GM21423 (cell line): ENCODE data around the gene JAK1.
"Not testable (repeated sequence)": the region's sequence is repeated elsewhere in the genome, so short reads cannot be mapped to it uniquely, and the experiment has no call there.

Source experiments
- ATAC-seq: cut with Tn5 transposase; IDR thresholded peaks from one replicate; pipeline ENCODE4 v1.9.1; 2021; ENCODE audit warnings: mild to moderate bottlenecking, moderate library complexity; ENCODE audit not compliant: unreplicated experiment

Gene JAK1

GRCh38 chr1:64950284-64950809 is 16.0 kb downstream of the JAK1 start:
- no peak for ATAC-seq

DNA sequence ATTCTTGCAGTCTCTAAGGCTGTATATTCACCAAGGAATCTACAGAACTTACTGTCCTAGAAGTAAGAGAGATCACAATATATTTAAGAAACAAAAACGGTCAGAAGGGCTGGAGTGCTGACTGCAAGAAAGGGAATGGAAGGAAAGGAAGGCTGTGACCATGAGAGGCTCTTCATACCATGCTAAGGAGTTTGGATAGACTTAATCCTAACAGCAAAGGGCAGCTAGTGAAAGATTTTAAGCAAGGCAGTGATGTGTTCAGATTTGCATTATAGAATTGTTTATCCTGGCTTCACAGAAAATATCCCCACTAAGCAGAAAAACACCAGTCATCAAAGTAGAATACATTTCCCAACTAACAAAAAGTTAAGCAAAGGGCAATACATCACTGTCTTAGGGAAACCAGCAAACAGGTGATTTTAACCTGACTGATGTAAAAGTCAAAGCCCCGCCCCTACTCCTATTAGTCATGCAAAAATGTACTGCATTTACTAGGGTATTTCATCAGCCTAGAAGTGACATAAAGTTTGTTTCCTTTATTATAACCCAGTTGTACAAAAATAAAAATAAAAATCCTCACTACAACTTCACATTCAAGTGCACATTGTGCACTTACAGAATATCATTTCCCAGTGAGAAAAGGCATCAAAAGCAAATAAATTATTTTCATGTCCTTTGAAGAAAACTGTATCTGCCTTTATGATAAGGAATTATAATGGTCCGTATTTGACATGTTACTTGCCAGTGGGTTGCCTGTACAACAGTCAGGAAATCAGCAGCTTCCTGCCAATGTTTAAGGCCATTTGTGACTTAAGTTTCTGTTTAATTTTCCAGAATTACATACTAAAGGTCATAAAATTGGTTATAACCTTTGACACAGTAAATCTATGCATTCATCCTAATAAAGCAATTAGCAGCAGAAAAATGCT is 17.2 kb downstream of the JAK1 start:
- ATAC-seq: no peak

DNA sequence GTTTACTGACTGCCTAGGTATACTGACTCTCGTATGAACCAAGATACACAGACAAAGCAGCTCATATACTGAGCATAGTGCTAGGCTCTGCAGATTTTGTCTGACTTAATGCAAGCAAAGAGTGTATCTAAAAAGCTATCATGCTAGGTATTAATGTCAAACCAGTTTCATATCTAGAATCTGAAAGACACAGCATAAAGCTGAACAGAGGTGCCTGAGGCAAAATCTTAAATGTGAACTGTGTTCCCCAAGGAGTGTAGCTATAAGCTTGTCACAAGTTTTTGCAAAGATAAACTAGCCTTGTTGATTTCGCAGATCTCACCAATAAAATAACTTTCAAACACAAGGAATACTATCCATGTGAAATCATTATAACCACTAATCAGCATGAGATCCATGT is 18.1 kb downstream of the JAK1 start:
- ATAC-seq: no peak

- ATAC-seq: no peak
Observed at GRCh38 chr1:64946916-64947315, 19.4 kb downstream of the JAK1 start.

- no peak for ATAC-seq
Observed at GRCh38 chr1:64944913-64945312, 21.4 kb downstream of the JAK1 start.

GRCh38 chr1:64942675-64943074 is 23.7 kb downstream of the JAK1 start:
- ATAC-seq: no peak

GRCh38 chr1:64942118-64942517 is 24.2 kb downstream of the JAK1 start:
- no peak for ATAC-seq

- no peak for ATAC-seq
Observed at GRCh38 chr1:64941461-64942117, 24.8 kb downstream of the JAK1 start.

DNA sequence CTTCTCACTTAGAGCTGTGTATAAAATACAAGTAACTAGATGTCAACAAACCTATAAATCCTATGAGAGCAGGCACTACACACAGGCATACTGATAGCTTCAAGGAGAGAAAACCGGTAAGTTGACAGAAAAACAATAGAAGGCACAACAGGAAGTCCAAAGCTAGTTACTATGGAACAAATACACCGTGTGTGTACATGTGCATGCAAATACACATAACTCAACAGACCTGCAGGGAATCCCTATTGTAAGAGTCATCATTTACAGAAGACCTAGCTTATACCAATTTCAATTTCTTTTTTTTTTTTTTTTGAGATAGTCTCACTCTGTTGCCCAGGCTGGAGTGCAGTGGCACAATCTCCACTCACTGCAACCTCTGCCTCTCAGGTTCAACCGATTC is 26.3 kb downstream of the JAK1 start:
- ATAC-seq: no peak

DNA sequence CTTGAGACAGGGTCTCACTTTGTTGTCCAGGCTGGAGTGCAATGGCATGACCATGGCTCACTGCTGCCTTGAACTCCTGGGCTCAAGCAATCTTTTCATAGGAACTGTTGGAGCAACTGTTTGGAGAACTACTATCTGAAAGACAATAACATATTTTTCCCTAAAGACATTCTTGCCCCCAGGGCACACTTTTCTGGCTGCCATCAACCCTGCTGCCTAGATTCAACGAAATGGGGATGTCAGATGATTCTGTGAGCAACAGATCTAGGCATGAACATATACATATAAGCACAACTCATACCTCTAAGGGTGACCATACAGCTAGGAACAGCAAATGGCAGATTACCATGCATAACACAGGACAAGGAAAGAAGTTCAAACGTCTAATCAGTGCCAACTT is 27.4 kb downstream of the JAK1 start:
- no peak for ATAC-seq

GRCh38 chr1:64936956-64937355 is 29.4 kb downstream of the JAK1 start:
- no peak for ATAC-seq

DNA sequence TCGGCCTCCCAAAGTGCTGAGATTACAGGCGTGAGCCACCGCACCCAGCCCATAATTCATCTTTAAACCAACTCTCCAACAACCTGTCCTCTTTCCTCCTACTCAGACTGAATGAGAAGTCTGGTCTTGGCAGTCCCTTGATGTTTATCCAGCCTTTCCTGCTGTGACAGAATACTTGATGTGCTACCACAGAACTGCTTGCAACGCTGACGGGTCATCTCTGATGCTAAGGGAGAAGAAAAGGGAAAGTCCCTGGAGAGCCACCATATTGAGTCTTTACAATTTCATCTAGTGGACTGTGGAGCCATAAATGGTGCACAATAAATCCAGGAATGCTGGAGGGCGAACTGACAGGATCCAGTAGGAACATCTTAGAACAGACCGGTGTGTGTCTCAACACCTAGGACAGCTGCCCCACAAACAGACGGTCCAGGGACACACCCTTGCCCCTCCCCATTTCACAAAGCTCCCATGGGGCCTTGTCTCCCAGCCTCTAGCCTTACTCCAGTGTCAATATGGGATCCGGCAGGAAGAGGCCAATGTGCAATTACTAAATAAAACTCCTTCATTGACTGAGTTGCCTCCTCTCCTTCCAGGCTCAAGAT is 30.7 kb downstream of the JAK1 start:
- ATAC-seq: no peak

GRCh38 chr1:64934878-64935275 is 31.5 kb downstream of the JAK1 start:
- ATAC-seq: no peak

- no peak for ATAC-seq
Observed at GRCh38 chr1:64934115-64934877, 32.1 kb downstream of the JAK1 start.

GRCh38 chr1:64933296-64934070 is 32.9 kb downstream of the JAK1 start:
- no peak for ATAC-seq

- ATAC-seq: no peak
Observed at GRCh38 chr1:64932962-64933295, 33.4 kb downstream of the JAK1 start.

GRCh38 chr1:64930640-64931039 is 35.7 kb downstream of the JAK1 start:
- not testable (repeated sequence) for ATAC-seq

DNA sequence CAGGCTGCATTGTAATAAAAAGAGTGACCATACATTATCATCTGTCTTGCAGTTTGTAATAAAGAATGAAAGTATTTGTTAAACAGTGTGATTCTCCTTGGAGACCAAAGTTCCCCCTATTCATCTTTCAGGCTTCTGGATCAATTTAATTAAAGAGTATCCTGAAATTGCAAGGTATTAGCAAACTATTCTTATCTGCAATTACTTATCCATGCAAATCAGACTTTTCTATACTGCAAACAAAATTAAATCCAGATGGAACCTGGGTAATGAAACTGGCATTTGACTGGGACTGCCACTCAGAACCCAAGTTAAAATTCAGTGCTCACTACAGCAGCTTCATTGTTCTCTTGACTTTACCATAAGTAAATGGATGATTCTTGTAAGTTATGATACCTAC is 37.1 kb downstream of the JAK1 start:
- ATAC-seq: no peak

DNA sequence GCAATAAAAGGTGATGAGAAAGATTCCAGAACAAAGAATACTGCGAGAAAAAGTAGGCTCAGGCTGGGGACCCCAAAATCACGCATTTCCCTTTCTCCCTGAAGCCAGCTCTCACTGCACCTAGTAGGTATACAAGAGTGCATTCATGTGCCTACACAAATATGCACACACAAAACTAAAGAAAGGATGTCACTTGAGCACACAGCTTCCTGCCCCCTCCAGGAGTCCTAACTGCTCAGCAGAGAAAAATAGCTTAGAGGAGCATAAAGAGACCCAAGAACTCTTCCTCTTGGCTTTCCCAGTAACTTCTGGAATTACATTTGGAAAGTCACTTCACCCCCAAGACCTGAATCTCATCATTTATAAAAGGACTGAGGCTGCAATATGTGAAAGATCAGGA is 38.0 kb downstream of the JAK1 start:
- ATAC-seq: no peak

- no peak for ATAC-seq
Observed at GRCh38 chr1:64925594-64925993, 40.8 kb downstream of the JAK1 start.
